ENCODE data around the gene AP2A2.

AP2A2 gene

DNA sequence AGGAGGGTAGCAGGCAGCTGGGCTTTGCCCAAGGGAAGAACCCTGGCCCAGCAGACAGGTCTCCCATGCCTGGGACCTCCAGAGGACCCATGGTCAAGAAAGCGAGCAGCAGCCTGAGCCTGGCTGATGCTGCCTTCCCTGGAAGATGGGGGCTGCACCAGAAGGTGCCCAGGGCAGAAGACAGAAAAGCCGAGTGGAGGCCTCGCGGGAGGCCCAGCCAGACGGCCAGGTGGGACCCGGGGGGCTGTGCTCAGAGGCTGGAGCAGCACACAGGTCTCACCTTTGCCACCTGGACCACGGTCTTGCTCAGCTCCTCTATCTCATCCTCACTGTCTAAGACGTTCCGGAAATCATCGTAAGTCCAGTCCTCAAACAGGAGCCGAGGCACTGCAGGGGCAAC is 25.9 kb upstream of the AP2A2 start:
- FAIRE-seq = no peak

DNA sequence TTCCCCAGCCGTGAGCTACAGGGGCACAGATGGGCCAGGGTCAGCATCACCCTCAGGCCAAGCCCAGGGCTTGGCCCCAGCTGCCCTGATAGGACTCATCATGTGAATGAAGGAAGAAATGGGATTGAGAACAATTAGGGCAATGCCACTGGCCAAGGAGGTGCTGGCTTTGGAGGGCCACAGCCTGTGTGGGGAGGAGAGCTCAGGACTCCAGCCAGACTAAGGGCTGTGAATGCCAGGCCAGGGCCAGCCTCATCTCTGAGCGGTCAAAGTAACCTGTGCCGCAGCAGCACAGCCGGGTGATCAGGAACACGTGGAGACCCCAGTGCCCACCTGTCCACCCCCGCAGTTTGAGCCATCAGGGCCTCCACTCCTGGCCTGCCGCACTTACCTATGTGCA is 25.1 kb upstream of the AP2A2 start:
- FAIRE-seq = no peak

DNA sequence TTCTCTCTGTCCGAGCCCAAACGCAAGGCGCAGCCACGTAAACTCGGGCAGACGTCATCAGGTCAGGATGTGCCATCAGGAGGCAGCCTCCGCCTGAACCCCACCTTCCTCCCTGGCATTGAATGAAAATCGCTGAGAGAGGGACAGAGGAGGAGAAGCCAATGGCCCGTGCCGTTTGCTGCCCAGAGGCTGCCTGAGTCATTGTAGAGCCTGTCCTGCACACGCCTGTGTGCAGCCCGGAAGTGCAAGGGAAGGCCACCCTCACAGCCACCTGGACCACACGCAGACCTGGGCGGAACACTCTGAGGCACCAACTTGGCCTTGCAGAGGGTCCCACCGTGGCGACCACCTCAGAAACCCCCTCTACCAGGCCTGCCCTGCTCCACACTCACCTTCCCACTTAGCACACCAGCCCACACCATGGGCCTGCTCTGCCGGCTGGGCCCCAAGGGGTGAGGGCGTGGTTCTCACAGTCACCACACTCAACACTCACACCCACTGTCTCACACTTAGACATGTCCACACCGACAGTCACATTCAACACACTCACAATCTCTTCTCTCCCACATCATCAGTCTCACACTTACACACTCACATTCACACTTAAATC is 24.1 kb upstream of the AP2A2 start:
- no peak for FAIRE-seq

DNA sequence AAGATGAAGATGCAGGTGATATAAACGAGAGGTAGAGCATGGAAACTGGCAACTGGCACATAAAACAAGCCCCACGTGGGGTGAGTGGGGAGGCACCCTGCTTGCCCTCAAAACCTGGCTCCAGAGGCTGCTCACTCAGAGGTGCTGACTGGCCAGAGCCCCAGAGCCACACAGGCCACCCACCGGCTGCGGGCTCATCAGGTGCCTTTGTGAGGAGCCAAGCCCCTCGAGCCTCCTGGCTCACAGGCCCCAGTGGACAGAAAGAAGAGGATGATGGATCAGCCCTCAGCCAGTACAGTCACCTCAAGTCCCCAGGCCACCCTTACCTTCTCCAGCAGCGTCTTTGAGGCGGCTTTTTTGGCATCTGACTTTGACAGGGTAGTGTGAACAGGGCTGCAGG is 21.3 kb upstream of the AP2A2 start:
- FAIRE-seq = no peak

DNA sequence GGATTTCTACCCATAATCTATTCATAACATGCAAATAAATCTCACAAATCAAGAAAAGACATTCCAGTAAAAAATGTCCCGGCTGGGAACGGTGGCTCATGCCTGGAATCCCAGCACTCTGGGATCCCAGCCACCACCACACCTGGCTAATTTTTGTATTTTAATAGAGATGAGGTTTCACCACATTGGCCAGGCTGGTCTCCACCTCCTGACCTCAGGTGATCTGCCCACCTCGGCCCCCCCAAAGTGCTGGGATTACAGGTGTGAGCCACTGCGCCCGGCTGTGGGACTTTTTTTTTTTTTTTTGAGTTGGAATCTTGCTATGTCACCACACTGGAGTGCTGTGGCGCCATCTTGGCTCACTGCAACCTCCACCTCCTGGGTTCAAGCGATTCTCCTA is 19.7 kb upstream of the AP2A2 start:
- no peak for FAIRE-seq

DNA sequence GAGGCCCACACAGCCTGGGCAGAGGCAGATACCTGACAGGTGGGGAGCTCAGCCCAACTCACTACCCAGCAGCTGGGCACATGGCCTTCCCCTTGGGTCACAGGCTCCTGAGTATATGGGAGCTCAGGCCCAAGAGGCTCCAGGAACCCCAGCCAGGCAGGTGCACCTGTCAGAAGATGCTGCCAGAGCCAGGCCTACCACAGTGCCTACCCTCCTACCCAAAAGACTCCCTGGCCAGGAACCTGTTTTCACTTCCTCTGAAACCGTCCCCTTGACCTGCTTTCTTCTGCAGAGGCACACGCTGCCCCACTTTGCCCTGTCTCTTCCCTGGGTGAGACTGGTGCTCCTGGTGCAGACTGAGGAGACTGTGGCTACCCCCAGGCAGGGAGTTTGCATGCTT is 18.0 kb upstream of the AP2A2 start:
- FAIRE-seq = no peak

DNA sequence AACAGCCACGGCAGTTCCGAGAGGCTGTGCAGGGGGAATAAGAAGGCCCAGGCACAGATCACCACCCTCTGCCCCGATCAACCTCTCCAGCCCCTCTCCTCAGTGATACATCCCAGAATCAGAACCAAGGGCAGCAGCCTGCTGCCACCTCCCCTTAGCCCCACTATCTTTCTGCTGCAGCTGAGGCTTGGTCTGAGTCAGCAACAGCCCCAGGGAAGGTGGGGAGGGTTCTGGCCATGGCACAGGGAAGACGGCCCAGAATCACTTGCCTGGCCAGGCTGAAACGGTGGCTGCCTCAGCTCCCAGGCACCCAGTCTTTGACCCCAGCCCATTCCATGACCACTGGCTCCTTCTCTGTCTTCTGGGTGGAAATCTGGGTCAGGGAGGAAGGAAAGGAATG is 17.4 kb upstream of the AP2A2 start:
- no peak for FAIRE-seq

DNA sequence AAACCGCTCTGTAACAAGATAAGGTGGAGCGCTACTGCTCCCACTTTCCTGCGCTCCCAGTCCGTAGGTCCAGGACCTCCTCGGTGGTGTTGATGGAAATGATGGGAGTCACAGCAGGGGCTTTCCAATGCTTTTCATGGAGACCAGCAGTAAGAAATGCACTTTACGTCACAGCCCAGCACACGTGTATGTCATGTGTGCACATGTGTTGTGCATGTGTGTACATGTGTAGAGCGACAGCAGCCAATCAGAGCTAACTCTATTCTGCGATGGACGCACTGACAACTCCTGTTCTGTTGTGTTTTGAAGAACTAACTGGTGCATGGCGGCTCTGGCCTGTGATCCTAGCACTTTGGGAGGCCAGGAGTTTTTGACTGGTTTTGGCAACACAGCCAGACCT is 16.3 kb upstream of the AP2A2 start:
- no peak for FAIRE-seq

DNA sequence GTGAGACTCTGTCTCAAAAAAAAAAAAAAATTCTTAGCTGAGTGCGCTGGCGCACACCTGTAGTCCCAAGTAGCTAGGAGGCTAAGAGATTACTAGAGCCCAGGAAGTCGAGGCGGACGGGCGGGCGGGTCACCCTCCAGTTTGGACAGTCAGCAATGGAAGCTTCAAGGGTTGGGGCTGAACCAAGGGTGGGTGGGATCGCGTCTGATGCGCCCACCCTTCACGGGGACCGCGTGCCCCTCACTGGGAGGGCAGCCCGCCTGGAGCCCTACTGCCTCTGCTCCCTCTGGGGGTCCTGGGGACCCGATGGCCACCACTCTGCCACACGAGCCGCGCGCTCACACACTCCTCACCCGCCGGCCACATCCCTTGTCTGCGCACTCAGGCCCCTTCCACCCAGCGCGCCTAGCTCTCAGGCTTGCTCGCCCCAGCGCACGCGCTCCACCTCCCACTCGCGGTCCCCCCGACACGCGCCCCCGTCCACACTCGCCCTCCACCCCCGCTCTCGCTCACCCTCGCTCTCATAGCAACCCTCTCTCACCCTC is 15.6 kb upstream of the AP2A2 start:
- FAIRE-seq = no peak

DNA sequence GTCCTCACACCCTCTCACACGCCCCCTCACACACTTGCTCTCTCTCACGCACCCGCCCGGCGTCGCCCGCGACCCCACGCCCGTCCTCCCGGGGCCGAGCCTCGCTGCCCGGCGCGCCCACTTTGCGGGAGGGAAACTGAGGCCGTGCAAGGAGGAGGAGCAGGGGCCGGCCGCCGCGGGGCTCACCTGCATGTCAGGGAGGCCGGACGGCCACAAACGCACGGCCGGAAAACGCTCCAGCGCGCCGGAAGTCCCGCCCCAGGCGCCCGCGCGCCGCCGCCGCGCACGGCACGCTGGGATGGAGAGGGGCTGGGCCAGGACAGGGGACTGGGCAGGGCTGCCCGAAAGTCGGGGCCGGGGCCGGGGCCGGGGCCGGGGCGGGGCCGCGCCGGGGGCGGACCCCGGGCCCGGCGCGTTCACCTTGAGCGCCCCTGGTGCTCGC is 15.1 kb upstream of the AP2A2 start, which contains the start of gene CHID1:
Gene CHID1 (minus strand): TSS at position 222 of the 442 bp plus-strand sequence. CDS start 5,994 bp downstream, outside the sequence.
- no peak for FAIRE-seq

DNA sequence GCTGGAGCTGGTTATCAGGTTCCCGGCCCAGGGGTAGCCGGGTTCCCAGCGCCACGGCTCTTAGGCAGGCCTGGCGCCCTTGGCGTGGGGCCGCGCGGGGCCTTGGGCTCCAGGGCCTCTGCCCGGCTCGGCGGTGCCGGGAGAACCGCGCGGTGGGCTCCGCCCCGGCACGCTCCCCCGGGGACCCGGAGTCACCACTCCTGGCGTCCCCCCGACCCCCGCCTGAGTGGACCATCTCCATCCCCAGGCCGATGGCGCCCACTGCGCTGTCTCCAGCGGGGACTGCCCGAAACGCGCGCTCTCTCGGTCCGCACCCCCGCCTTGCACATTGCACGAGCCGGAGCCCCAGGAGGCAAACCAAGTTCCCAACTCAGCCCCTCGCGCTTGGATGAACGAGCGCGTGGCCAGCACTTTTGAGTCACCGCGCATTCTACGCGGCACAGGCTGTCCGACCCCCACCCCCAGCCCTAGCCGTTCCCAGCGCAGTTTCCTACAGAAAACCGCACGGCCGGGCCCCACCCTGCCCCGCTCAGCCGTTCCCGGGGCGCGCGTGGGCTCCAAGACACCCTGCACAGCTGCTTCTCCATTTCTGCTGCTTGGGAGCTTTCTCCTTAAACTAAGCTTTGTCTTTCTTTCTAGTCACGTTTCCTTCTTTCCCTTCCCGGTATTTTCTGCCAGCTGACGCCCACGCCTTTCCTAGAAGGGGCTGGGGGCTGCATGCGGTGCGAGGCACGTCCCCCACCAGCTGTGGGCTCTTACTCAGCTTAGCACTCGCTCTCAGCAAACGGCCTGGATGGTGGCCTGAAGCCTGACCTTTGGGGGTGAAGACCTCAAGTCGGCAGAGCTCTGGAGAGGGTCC is 14.4 kb upstream of the AP2A2 start:
- FAIRE-seq = no peak

DNA sequence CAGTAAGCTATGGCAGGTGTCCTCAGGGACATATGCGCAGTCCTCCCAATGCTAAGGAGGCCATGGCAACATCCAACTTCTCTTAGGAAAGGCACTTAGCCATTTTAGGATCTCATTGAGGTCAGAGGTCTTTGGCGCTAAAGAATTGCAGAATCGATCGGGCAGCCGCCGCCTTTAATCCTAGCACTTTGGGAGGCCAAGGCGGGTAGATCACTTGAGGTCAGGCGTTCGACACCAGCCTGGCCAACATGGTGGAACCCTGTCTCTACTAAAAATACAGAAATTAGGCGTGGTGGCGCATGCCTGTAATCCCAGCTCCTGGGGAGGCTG is 13.8 kb upstream of the AP2A2 start:
- FAIRE-seq = no peak

DNA sequence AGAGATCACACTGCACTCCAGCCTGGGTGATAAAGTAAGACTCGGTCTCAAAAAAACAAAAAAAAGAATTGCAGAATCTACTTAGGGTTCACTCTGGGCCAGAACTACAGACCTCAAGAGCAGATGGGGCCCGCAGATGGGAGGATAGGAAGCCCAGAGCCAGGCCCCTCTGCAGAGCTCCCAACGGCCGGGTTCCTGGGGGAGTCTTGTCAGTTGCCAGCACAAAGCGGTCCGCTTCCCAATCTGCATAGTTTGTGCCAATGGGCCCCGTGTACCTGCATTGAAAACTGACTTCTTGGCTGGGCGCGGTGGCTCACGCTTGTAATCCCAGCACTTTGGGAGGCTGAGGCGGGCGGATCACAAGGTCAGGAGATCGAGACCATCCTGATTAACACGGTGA is 13.4 kb upstream of the AP2A2 start:
- no peak for FAIRE-seq

DNA sequence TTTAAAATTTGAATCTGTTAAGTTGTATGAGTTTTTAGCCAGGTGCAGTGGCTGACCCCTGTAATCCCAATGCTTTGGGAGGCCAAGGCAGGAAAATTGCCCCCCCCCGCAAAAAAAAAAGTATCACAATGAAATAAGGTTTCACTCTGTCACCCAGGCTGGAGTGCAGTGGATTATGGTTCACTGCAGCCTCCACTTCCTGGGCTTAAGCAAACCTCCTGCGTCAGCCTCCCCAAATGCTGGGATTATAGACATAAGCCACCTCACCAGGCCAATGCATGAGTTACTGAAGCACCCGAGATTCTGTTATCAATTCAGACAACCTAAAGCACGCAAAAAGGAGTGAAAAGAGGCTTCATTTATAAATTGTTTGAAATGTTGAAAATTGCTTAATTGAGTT is 12.6 kb upstream of the AP2A2 start:
- no peak for FAIRE-seq

DNA sequence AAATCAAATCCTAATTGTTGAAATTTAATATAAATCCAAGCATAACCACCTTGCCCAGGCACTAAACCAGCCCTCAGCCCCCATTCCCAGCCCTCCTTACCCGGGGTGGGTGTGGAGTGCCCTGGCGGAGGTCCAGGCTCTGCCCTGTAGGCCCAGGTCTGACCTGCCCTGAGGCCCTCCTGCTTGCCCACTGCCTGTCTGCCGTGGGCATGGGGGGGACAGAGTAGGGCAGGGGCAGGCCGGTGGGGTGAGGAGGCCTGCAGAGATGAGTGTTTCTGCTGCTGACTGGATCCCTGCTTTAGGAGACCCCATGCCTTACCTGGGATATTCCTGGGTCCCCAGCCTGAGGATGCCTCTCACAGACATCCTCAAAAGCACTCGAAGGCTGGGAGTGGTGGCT is 11.5 kb upstream of the AP2A2 start:
- no peak for FAIRE-seq

DNA sequence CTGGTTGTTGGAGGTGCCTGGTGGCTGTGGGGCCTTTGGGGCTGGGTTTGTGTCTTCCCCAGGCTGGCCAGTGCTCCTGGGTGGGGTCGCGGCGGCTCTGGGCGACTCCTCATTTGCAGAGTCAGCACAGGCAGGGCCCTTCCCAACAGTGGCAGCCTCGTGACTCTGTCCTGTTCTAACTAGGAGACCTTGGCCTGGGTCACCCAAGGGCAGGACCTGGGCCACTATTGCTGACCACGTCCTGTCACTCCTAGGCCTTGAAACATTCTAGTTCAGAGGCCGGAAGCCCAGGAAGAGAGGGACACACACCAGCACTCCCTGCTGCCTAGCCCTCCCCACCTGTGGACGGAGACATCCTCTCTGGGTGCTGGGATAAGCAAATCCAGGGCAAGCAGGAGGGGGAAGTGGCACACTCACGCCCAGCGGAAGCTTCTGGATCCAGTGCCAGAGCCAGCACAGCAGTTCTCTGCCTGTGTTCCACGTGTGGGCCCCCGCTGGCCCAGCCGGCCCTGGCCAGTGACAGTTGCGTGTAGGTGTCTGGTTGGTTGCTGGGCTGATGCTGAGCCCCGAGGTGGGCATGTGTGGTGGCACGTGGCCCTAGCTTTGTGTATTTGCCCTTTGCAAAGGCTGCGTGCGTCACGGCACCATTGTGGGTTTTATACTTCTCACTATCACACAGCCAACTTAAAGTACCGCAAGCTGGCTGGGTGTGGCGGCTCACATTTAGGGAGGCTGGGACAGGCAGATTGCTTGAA is 10.7 kb upstream of the AP2A2 start:
- no peak for FAIRE-seq

DNA sequence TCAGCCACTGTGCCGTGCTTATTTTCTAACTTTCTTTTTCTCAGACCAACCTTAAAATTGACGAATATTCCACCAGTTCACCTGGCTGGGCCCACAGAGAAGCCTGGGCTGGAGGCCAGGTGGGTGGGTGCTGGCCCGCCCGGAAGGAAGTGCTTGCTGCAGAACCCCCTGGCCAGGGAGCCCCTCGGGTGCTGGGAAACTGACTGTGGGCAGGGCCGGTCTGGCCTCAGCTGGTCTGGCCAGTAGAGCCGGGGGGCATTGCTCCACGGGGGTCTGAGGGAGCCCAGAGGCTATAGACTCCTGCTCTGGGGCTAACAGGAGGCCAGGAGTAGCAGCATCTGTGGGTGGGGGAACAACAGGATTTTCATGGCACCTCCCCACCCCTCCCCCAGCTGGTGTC is 8.2 kb upstream of the AP2A2 start:
- FAIRE-seq = no peak

DNA sequence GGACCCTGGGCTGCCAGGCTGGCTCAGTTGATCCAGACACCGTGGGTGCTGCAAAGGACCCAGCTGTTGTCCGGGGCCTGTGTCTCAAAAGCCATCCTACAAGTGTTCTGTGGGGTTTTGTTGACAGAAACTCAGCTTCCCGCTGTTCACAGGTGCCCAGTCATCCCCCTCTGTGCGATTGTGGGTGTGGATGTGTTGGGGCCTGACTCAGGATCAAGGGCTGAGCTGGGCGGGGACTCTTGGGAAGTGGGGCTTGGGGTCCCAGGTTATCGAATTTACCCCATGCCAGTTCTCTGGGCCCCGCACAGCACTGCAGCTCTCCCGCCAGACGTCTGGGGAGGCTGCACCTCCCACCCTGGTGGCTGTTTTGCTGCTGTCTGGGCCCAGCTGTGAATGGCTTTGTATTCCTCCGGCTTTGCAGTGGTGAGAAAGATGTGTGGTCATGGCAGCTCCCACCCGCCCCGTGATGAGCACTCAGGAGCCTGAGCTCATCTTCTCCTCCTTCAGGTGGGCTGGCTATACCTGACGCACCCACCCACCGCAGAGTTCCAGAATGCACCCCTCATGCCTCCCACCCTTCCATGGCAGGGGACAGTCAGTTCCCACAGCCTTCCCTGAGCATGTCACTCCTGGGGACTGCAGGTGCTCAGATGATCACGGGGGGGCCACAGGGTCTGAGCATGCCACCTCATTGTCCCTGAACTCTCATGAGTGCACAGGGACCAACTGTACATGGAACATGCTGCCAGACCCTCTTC is 3.6 kb upstream of the AP2A2 start:
- FAIRE-seq = no peak

DNA sequence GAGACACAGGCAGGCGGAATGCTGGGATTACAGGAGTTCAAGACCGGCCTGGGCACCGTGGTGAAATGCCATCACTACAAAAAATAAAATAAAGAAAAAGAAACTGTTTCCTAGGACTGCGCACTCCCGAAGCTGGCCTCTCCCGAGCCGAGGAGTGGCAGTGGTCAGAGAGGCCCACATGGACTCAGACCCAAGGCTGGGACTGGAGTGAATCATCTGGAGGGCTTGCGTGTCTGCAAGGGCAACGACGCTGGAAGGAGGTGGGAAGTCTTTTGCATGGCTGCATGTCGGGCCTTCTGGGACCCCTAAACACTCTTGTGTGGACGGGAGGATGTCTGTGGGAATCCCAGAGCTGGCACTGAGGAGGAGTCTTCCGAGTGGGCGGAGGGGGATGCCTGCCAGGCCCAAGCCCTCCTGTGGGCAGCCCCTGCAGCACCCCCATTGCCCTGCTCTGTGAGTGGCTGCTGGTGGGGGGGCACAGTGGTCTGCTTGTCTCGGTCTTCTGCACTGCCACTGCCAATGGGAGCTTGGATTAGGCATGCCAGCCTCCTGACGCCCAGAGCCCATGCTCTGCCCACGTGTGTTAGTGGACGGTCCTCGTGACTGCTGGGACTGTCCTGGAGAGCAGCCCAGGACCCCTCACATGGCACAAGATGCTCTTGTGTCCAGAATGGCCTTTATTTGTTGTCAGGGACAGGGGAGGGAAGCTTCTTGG is 1.8 kb upstream of the AP2A2 start:
- no peak for FAIRE-seq

DNA sequence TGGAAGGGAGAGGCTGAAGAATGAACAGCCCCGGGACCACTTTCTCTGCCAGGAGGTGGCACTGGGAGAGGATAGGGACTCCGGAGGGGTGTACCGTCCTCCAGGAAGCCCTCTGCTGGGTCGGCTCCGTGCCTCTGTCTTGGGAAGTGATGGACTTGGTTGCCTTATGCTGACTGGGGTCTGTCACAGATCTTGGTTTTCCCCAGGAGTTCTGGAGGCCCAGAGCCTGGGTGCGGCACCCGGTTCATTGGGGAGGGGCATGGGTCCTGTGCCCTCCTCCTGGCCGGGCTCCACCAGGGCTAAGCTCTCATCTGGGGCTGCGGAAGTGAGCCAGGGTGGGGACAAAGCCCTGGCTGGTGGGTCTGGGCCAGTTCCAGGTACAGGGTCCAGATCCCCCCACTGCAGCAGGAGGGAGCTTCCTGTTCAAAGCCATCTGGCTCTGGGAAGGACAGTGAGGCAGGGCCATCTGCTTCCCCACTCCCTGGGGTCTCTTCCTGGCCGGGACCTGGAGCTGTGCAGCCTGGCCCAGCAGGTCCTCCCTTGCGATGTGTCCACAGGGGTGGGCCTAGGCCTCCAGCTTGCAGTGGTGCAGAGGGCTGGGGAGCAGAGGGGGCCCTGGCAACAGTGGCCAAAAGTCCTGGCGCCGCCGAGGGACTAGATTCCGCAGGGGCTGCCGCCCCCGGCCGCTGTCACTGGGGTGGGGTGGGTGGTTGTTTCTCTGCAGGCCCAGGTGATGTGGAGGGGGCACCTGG is 1.1 kb upstream of the AP2A2 start:
- no peak for FAIRE-seq

DNA sequence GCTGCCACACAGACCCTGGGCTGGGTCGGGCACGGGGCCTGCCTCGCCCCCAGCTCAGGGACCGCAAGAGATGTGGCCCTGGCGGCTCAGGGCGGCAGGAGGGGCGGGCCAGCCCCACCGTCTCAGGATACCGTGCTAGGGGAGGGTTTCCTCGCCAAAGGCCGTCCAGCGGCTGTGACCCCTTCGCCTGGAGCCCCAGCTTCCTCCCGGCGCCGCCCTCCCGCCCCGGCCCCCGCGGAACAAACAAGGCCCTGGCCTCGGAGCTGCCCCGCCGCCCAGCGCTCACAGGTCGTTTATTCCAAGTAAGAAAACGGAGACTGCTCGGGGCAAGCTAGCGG is 543 bp upstream of the AP2A2 start:
- no peak for FAIRE-seq
